Limb (tissue), 2 donors: ENCODE measurements around the gene PLCB1.

Experiments used
- DNase-seq, 2 donors: peaks; one replicate each; pipeline ENCODE4 v3.0.0-alpha.2; 2016; ENCODE audit errors: extremely low spot score in 2 of 2

The PLCB1 gene

GRCh38 chr20:8652396-8652795, 520.3 kb downstream of the PLCB1 start:
- DNase-seq, result no peak

DNA sequence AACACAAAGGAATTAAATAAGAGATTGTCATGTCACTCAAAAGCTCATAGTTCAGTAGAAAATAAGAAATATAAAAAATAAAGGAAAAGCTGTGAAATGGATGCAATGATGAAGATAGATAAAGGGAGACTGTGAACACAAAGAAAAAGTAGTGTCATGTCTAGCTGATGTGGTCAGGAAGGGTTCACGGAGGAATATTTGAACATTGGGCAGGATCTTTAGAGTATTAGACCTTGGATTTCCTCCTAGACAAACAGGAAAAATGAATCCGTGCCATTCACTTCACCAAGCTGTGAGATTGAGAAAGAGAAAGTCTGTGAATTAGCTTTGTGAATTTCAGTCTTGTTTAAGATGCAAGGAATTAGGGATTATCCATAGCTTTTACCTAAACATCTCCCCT, 522.4 kb downstream of the PLCB1 start:
- no peak for DNase-seq

- no peak for DNase-seq
Measured at GRCh38 chr20:8656335-8656734, 524.3 kb downstream of the PLCB1 start.

- DNase-seq, result no peak
Measured at GRCh38 chr20:8657664-8658063, 525.6 kb downstream of the PLCB1 start.

DNA sequence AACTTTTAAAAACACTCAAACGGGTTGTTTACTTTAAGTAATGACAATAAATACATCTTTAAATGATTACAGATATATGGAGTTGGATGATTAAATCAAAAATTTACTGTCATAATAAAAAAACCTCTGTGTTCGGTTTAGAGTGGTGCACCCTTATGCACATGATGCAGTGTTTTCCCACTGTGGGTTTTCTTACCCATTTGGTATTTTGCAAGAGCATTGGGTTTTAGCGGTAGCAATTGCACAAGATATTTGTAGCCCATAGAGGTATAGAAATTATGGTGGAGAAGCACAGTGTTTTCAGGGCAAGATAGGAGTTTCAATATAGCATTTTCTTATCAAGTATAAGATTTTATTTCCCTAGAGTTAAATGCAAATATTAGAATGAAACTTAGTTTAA, 526.0 kb downstream of the PLCB1 start:
- DNase-seq, result no peak

DNA sequence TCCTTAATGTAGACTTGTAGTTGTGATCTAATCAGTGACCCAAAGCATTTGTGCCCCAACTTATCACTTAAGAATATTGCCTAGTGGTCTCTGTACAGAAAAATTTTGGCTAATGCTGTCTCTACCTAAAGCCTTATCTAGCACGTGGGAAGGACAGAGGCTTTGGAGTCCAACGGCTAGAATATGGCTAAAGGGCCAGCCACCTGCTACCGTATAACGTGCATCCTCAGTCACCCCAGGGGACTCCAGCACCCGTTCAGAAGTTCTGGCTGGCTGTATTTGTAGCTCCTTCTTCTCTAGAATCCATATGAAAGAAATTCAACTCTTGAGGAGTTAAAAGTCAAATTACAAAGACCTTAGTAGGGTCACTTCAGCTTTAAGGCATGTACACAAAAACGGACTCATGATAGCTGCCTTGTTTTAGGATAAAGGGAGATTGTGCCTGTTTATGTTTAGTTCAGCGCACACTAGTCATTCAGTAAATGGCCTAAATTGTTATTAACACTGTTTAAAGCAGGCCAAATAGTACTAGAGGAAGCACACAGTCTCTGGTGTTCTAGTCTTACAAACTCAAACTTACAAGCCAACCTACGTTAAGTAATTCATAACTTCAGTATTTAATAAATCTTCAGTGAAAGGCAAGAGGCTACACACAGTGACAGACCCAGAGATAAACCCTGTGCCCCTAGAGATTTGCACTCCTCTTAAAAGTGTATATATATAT, 529.3 kb downstream of the PLCB1 start:
- no peak for DNase-seq

- DNase-seq, result no peak
Measured at GRCh38 chr20:8662433-8662954, 530.4 kb downstream of the PLCB1 start.

DNA sequence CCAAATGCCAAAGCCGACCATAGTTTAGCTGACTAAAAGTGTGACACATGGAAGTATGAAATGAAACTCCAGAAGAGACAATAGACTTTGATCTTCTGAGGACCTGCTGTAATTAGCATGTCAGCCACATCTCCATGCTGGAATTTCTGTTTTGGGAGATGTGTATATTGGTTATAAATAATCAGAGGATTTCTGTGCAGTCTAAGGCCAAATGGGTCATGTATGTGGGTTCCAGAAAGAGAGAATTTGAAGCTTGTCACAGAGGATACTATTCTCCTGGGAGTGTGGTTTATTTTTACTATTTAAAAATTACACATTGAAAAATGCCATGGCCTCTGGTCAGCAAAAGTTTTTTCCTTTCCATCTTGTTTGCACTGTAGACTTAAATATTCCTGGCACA, 531.4 kb downstream of the PLCB1 start:
- no peak for DNase-seq

DNA sequence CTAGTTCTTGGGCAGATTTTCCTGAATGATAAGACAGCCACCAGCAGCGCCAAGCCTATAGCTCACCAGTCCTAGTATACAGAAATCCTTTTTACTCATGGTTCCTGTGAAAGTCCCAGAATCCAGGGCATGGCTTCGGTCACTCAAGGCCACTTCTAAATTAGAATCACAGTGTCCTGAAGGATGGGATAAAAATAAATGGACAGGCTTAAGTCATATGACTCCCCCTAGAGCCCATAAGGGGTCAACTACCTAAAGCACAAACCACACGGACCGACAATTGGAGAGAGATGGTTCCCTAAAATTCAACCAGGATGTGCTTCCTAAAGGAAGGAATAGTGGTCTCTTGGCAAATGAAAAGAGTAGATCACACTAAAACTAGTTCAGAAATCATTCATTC, 532.7 kb downstream of the PLCB1 start:
- no peak for DNase-seq

- no peak for DNase-seq
Measured at GRCh38 chr20:8667306-8667705, 535.2 kb downstream of the PLCB1 start.

GRCh38 chr20:8670207-8670892, 538.3 kb downstream of the PLCB1 start:
- DNase-seq, result no peak

DNA sequence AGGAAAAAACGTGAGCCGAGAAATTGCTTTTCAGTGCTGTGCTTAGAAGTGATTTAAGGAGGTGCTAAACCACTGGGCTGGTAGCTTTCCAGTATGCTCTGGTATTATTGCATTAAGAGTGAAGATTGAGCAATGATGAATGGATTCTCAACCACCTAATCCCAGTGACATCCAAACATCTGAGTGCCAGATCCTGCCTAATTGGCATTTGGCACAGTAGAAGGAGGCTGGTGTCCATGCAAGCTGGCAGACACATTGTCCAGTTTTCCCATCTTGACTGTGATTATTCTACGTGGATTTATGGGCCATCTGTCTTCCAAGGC, 538.8 kb downstream of the PLCB1 start:
- DNase-seq, result no peak

- no peak for DNase-seq
Measured at GRCh38 chr20:8671370-8671961, 539.4 kb downstream of the PLCB1 start.

- DNase-seq, result no peak
Measured at GRCh38 chr20:8673116-8673515, 541.0 kb downstream of the PLCB1 start.

DNA sequence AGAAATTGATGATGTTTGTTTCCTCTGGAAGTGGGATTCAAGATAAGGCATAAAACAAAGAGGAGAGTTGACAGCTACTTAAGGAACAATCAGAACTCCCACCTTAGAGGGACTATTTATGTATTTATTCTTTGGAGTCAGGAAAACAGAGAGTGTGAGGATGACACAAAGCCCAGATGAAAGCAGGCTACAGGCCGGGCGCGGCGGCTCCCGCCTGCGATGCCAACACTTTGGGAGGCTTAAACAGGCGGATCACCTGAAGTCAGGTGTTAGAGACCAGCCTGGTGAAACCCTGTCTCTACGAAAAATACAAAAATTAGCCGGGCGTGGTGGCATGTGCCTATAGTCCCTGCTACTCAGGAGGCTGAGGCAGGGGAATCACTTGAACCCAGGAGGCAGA, 543.8 kb downstream of the PLCB1 start:
- DNase-seq, result no peak

DNA sequence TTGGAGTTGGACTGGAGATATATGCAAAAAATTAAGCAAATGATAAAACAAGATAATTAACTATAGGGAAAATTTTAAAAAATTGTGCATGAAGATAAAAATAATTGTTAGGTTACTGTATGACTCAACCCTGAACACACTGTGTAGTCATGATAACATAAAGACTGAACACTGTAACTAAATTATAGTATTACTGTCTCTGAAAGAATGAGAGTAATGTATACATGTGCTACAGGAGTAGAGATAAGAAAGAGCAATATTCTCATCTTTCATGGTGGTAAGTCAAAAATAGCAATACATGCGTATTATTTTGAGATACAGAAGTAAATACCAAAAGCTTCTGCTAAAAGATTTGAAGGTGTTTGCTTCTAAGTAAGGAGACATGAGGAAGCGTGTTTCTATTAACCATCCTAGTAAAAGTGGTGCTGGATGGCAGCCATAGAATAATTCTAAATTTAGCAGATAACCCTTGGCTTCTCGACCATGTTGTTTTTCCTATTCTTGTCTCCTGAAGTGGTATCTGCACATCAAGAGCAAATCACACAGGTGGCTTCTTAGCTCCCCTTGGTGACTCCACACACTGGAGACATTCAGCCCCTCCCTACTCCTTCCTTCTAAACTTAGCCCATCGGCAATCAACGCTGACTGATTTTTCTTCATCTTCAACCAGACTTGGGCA, 546.2 kb downstream of the PLCB1 start:
- DNase-seq, result no peak

DNA sequence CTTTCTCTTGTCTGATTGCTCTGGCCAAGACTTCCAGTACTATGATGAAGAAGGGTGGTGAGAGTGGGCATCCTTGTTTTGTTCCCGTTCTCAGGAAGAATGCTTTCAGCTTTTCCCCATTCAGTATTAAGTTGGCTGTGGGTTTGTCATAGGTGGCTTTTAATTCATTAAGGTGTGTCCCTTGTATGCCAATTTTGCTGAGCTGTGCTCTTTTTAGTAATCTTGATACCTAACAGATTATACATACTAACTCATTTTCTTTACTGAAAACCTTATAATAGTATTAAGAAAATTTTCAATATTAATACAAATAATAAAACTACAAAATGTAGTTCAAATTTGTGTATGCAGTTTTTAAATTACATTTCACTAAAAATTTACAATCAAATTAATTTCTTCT, 557.3 kb downstream of the PLCB1 start:
- no peak for DNase-seq

DNA sequence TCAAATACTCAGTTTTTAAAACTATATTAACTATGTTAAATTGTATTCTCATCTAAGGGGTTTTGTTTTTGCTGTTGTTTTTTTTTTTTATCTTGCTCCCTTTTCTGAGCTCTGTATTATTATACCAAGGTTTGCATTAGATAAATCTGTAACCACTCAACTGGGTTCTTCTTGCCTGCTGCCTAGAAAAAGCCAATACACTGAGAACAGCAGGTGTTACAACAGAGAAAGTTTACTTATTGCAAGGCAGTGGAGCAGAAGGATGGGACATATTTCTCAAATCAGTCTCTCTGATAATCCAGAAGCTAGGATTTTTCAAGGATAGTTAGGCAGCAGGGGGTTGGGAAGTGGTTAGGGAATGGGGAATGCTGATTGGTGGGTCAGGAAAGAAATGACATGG, 558.0 kb downstream of the PLCB1 start:
- no peak for DNase-seq

DNA sequence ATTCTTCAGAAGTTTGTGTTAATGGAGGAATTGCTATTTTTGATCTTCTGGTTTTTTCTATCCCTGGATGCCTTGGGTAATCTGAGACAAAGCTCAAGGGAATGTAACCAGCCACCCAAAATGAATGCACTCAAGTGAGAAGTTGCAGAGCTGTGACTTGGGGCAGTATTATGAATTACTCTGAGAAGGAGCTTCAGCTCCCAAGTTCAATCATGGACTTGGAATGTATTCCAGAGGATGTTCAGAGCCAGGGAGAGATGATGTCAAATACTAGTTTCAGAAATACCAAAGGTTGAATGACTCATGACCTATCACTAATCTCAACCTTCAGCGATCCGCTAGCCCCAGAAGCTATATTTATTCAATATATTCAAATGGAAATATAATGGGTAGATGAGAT, 561.6 kb downstream of the PLCB1 start:
- DNase-seq, result no peak

DNA sequence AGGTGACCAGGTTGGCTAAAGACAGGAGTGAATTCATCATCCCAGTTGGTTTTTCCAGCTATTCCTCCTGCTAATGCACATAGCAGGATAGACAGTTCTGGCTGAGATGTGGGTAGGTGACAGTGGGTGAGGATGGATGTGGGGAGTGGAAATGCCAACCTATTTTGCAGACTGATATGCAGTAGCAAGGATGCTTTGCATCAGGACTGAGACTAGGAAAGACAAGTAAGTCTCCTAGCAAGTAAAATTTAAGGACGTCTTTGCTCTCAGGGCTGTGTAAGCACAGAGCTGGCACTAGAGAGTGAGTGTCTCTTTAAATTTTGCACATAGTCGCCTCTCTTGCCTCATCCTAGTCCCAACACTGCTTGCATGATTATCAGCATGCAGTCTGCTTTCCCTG, 568.7 kb downstream of the PLCB1 start:
- no peak for DNase-seq

DNA sequence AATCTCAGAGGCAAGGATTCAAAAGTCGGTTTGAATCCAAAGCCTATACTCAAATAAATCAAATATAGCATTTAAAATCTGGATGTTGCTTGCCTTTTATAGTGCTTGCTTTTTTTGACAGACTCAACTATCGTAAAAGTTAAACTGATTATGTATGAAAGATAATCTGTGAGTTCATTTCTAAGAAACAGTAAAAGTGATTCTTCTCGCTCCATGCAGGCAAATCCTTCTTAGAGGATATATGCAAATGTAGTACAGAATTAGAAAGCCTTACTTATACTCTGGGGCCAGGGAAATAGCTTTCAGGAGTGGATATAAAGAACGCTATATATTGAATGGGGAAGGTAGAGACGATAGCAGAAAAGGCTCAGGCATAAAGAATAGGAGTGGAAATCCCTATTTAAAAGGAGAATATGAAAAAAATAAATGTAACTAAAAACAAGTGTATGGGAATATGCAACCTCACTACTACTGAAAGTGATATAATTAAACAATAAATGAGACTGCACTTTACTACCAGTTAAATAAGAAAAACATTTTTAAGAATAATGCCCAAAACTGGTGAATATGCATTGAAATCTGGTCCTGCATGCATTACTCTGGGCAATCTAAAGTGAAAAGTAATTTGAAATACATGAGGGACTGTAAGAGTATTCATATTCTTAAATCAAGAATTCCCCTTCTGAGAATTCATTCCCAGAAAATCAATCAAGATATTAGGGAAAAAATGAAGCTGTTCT, 575.1 kb downstream of the PLCB1 start:
- no peak for DNase-seq

GRCh38 chr20:8709627-8710026, 577.6 kb downstream of the PLCB1 start:
- DNase-seq, result no peak
